Right forelimb (tissue), 1 donor: Measurements from ENCODE around the gene FLYWCH1.

Source experiments
- DNase-seq: peaks from one replicate; pipeline ENCODE4 v3.0.0-alpha.2; 2018

FLYWCH1 gene

DNA sequence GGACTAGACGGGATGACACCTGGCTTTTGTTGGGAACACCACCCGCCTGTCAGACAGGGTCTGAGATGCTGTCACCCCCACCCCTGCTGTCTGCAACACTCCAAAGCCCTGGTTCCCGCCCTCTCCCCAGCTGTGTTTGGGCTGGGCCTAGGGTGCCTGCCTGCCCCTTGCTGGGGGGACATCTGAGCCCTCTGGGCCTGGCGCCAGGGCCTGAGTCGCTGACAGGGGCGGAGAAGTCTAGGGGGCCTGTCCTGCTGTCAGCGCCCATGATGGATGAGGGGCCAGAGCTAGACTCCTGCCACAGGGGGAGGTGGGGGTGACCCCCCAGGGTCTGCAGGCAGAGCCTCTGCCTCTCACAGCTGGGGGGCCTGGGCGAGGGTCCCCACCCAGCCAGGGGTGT lies 76.1 kb downstream of the FLYWCH1 start:
- DNase-seq: peak; percentile 70

DNA sequence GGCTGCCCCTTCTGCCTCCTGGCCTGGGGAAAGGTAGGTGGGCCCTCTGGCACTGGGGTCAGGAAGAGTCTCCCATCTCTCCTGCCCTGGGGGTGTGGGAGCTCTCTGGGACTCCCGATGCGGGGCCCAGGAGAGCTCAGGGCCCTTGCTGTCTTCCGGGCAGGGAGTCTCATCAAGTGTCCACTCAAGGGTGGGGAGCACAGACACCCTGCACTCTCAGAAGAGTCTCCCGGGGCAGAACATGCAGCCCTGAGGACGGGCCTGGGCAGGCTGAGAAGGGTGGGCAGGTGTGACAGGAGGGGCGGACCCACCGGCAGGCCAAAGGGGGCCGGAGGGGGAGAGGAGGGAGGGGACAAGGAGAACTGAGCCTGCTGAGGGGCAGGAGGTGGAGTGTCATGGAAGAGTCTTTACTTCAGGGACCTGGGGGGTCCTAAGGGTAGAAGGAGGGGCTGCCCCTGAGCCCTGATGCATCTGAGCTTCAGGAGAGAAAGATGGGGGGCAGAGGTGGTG lies 76.9 kb downstream of the FLYWCH1 start:
- no peak for DNase-seq

DNA sequence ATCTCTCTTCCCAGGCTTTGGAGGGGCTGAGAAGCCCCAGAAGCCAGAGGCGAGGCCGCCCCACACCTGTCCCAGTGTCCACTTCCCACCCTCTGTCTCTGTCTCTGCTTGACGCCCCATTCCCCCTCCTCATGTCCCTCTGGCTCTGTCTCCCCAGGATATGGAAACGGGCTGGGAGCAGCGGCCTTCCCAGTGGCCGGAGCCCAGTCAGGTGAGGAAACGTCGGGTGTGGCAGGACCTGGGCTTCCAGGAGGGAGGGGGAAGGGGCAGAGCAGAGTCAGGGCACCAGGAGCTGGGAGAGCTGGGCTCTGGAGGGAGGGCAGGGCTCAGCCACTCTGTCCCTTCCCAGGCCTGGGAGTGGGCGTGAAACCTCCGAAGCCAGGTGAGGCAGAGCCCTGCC lies 79.2 kb downstream of the FLYWCH1 start:
- no peak for DNase-seq

- no peak for DNase-seq
Observed at GRCh38 chr16:2991566-2992261, 80.0 kb downstream of the FLYWCH1 start.

- no peak for DNase-seq
Observed at GRCh38 chr16:2992383-2993081, 80.8 kb downstream of the FLYWCH1 start.

DNA sequence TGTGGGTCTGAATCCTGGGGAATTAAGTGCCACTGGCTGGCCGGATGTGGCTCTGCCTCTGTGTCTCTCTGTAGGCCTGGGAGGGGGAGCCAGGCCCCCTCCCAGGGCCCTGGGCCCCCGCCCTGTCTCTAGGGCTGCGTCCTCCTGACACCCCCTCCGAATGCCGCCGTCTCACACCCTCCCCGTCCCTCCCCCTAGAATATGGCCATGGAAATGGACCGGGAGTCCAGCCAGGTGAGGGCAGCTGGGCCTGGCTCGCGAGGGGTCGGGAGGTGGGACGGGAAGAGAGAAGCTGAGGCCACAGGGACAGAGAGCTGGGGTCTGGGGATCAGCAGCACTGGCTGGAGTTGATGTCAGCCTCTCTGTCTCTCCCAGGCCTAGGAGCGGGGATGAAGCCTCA lies 84.6 kb downstream of the FLYWCH1 start:
- no peak for DNase-seq

GRCh38 chr16:2999929-3000328 lies 88.2 kb downstream of the FLYWCH1 start:
- DNase-seq: no peak

GRCh38 chr16:3000540-3000939 lies 88.8 kb downstream of the FLYWCH1 start:
- no peak for DNase-seq
